H9 (cell line): ENCODE data around the gene COL4A1. TPM values are rescaled to one million over a fixed set of nuclear protein-coding genes. Genes with fewer than 3 reads are reported as not detected.

ENCODE experiments used
- DNase-seq: peaks from one replicate; pipeline ENCODE4 v3.0.0-alpha.2; 2017
- H2AFZ ChIP-seq: one replicate; pipeline ENCODE4 v1.6.1; 2013; ENCODE audit warnings: mild to moderate bottlenecking, low read length, control low read depth, moderate library complexity
- H2AK5ac ChIP-seq: 2 replicates; pipeline ENCODE4 v1.6.1; 2013; ENCODE audit warnings: low read length, control low read depth, mixed read lengths; ENCODE audit not compliant: insufficient read length
- H2BK120ac ChIP-seq: one replicate; pipeline ENCODE4 v1.6.1; 2013; ENCODE audit warnings: low read depth, mild to moderate bottlenecking, low read length, control low read depth, inconsistent platforms; ENCODE audit not compliant: poor library complexity, severe bottlenecking
- H2BK12ac ChIP-seq: 2 replicates; pipeline ENCODE4 v1.6.1; 2013; ENCODE audit warnings: low read length, control low read depth, mixed read lengths, low read depth; ENCODE audit not compliant: insufficient read length
- H2BK15ac ChIP-seq: 2 replicates; pipeline ENCODE4 v1.6.1; 2013; ENCODE audit warnings: low read depth, low read length, control low read depth
- H2BK20ac ChIP-seq: one replicate; pipeline ENCODE4 v1.6.1; 2013; ENCODE audit warnings: low read depth, mild to moderate bottlenecking, low read length, control low read depth, inconsistent platforms; ENCODE audit not compliant: poor library complexity, severe bottlenecking
- H2BK5ac ChIP-seq: 2 replicates; pipeline ENCODE4 v1.6.1; 2013; ENCODE audit warnings: low read length, control low read depth, mixed read lengths; ENCODE audit not compliant: insufficient read length
- H3K14ac ChIP-seq: 2 replicates; pipeline ENCODE4 v1.6.1; 2013; ENCODE audit warnings: low read length, control low read depth; ENCODE audit not compliant: insufficient read depth
- H3K18ac ChIP-seq: 2 replicates; pipeline ENCODE4 v1.6.1; 2013; ENCODE audit warnings: low read depth, mild to moderate bottlenecking, mixed read lengths, low read length, control low read depth; ENCODE audit not compliant: insufficient read length
- H3K23ac ChIP-seq: 2 replicates; pipeline ENCODE4 v1.6.1; 2013; ENCODE audit warnings: low read length, control low read depth, mixed read lengths, low read depth; ENCODE audit not compliant: insufficient read length
- H3K23me2 ChIP-seq: 2 replicates; pipeline ENCODE4 v1.6.1; 2013; ENCODE audit warnings: low read depth, mild to moderate bottlenecking, mixed read lengths, low read length, control low read depth; ENCODE audit not compliant: insufficient read length, poor library complexity, severe bottlenecking
- H3K27ac ChIP-seq: 2 replicates; pipeline ENCODE4 v1.5.1; 2013; ENCODE audit warnings: low read length, control low read depth, mixed read lengths, low read depth; ENCODE audit not compliant: insufficient read length
- H3K27me3 ChIP-seq: 2 replicates; pipeline ENCODE4 v1.6.1; 2013; ENCODE audit warnings: low read length, control low read depth, inconsistent platforms; ENCODE audit not compliant: insufficient read depth
- H3K4ac ChIP-seq: 2 replicates; pipeline ENCODE4 v1.6.1; 2013; ENCODE audit warnings: low read depth, mild to moderate bottlenecking, control low read depth, inconsistent platforms, low read length, moderate library complexity
- H3K4me1 ChIP-seq: 2 replicates; pipeline ENCODE4 v1.6.1; 2013; ENCODE audit warnings: low read length, control low read depth, inconsistent platforms; ENCODE audit not compliant: insufficient read depth
- H3K4me2 ChIP-seq: 2 replicates; pipeline ENCODE4 v1.6.1; 2013; ENCODE audit warnings: low read length, control low read depth, mixed read lengths; ENCODE audit not compliant: insufficient read length, insufficient read depth
- H3K56ac ChIP-seq: 2 replicates; pipeline ENCODE4 v1.6.1; 2013; ENCODE audit warnings: low read depth, mild to moderate bottlenecking, mixed read lengths, low read length, control low read depth; ENCODE audit not compliant: insufficient read length
- H3K79me1 ChIP-seq: 2 replicates; pipeline ENCODE4 v1.6.1; 2013; ENCODE audit warnings: low read depth, mild to moderate bottlenecking, moderate library complexity, low read length, control low read depth, inconsistent platforms; ENCODE audit not compliant: insufficient read depth, poor library complexity, severe bottlenecking
- H3K79me2 ChIP-seq: 2 replicates; pipeline ENCODE4 v1.6.1; 2013; ENCODE audit warnings: low read length, control low read depth, inconsistent platforms; ENCODE audit not compliant: insufficient read depth
- H3K9ac ChIP-seq: 2 replicates; pipeline ENCODE4 v1.6.1; 2013; ENCODE audit warnings: low read length, control low read depth, mixed read lengths; ENCODE audit not compliant: insufficient read length; ENCODE audit errors: extremely low read depth
- H3K9me3 ChIP-seq: one replicate; pipeline ENCODE4 v1.6.1; 2013; ENCODE audit warnings: low read depth, low read length, inconsistent platforms; ENCODE audit not compliant: control insufficient read depth
- H3T11ph ChIP-seq: one replicate; pipeline ENCODE4 v1.6.1; 2013; ENCODE audit warnings: mild to moderate bottlenecking, low read length, control low read depth, inconsistent platforms
- H4K20me1 ChIP-seq: one replicate; pipeline ENCODE4 v1.6.1; 2013; ENCODE audit not compliant: control insufficient read depth, insufficient read length, insufficient read depth
- H4K5ac ChIP-seq: 2 replicates; pipeline ENCODE4 v1.6.1; 2013; ENCODE audit warnings: low read depth, mild to moderate bottlenecking, mixed read lengths, low read length, control low read depth; ENCODE audit not compliant: insufficient read length
- H4K8ac ChIP-seq: replicated peaks from 2 replicates; pipeline ENCODE4 v1.6.1; 2013; ENCODE audit warnings: low read length, control low read depth, mixed read lengths, low read depth; ENCODE audit not compliant: insufficient read length
- H4K91ac ChIP-seq: 2 replicates; pipeline ENCODE4 v1.6.1; 2013; ENCODE audit warnings: low read depth, mild to moderate bottlenecking, moderate library complexity, mixed read lengths, low read length, control low read depth; ENCODE audit not compliant: insufficient read length
- H3K27ac Mint-ChIP-seq, 3 experiments: 2 replicates in 2 of 3; 3 replicates in 1 of 3; pipeline ENCODE4 v1.8.0; 2020 to 2021; ENCODE audit warnings: mixed read lengths in 3 of 3, mild to moderate bottlenecking in 1 of 3, moderate library complexity in 1 of 3
- H3K27me3 Mint-ChIP-seq: 2 replicates; pipeline ENCODE4 v1.8.0; 2021; ENCODE audit warnings: low read depth, mild to moderate bottlenecking, moderate library complexity, mixed read lengths
- H3K36me3 Mint-ChIP-seq, 3 experiments: 2 replicates in 2 of 3; 3 replicates in 1 of 3; pipeline ENCODE4 v1.8.0; 2020 to 2021; ENCODE audit warnings: low read depth in 3 of 3, mixed read lengths in 3 of 3; ENCODE audit not compliant: insufficient read depth in 1 of 3
- H3K4me1 Mint-ChIP-seq, 2 experiments: 2 replicates each; pipeline ENCODE4 v1.8.0; 2020; ENCODE audit warnings: mixed read lengths in 2 of 2
- H3K4me3 Mint-ChIP-seq, 2 experiments: 2 replicates in 1 of 2; 3 replicates in 1 of 2; pipeline ENCODE4 v1.8.0; 2020 to 2021; ENCODE audit warnings: mild to moderate bottlenecking in 2 of 2, mixed read lengths in 2 of 2, moderate library complexity in 1 of 2
- H3K9me3 Mint-ChIP-seq, 2 experiments: 2 replicates in 1 of 2; 3 replicates in 1 of 2; pipeline ENCODE4 v1.8.0; 2020; ENCODE audit warnings: mild to moderate bottlenecking in 2 of 2, mixed read lengths in 2 of 2, moderate library complexity in 1 of 2
- WGBS: extraction: QIAGEN DNeasy Blood & Tissue Kit; methylation state at CpG from one replicate; pipeline ENCODE4 v1.1.7; 2013; ENCODE audit warnings: missing lambda C conversion rate, low lambda C conversion rate, mixed read lengths; ENCODE audit not compliant: insufficient read length; ENCODE audit errors: extremely low coverage; 5-methylcytosine and 5-hydroxymethylcytosine counted together
- total RNA-seq: library from RNA; stranded (reverse); gene quantifications from 2 replicates; pipeline ENCODE4 v1.2.1, GENCODE V29; 2021
- TF ChIP-seq, protein P1 (sequence below): fragments of 200-600 bp; sonication (generic); conservative IDR thresholded peaks from 3 replicates; pipeline ENCODE4 v1.8.0; 2021; ENCODE audit warnings: antibody characterized with exemption, mild to moderate bottlenecking

COL4A1 gene
- total RNA-seq, 1 experiment from 2014 or later, result 73.1 TPM

DNA sequence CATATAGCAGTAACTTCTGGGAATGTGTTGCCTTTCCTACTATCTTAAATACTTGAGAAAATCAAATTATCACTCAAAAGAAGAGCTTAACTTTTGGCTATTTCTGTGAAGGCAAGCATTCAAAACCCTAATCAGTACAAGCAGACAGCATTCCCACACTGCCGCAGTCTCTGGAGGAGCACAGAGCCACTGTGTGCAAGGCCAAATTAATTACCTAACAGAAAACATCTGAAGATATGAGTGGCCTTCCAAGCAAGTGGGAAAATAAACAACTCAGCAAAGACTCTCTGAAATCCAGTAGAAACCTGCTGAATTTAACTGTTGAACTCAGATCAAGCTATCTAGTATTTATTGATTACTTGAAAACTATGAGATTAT, 68.2 kb downstream of the COL4A1 start:
- Histone ChIP-seq H2AFZ (no peak overlapping the region), H3K79me1 (no peaks in the 10 kb centered on the region), H2AK5ac (no peak overlapping the region), H2BK5ac (no peak overlapping the region), H3K4me2 (no peak overlapping the region), H3K18ac (no peak overlapping the region), H3K9ac (no peak overlapping the region), H3K23ac (no peak overlapping the region), H3K4me1 (no peaks in the 10 kb centered on the region), H3K9me3 (no peaks in the 10 kb centered on the region), H3K4ac (no peak overlapping the region), H4K8ac (no peak overlapping the region), H2BK20ac (no peak overlapping the region), H4K20me1 (no peaks in the 10 kb centered on the region), H2BK12ac (no peak overlapping the region), H4K91ac (no peak overlapping the region), H2BK120ac (no peak overlapping the region), H3K14ac (no peak overlapping the region), H3K79me2 (no peaks in the 10 kb centered on the region), H3K56ac (no peak overlapping the region), H2BK15ac (no peak overlapping the region), H3K23me2 (no peaks in the 10 kb centered on the region), H4K5ac (no peak overlapping the region), H3K27ac (no peak overlapping the region), H3T11ph (no peak overlapping the region), H3K27me3 (no peaks in the 10 kb centered on the region)
- Mint-ChIP-seq H3K36me3 (no peaks in the 10 kb centered on the region), H3K4me3 (no peak overlapping the region), H3K27me3 (no peaks in the 10 kb centered on the region), H3K9me3 (no peaks in the 10 kb centered on the region), H3K4me1 (peaks cover 6% of the 10 kb centered on the region in 2 experiments), H3K27ac (no peak overlapping the region)
- no peak for DNase-seq
- TF ChIP-seq, protein P1, sequence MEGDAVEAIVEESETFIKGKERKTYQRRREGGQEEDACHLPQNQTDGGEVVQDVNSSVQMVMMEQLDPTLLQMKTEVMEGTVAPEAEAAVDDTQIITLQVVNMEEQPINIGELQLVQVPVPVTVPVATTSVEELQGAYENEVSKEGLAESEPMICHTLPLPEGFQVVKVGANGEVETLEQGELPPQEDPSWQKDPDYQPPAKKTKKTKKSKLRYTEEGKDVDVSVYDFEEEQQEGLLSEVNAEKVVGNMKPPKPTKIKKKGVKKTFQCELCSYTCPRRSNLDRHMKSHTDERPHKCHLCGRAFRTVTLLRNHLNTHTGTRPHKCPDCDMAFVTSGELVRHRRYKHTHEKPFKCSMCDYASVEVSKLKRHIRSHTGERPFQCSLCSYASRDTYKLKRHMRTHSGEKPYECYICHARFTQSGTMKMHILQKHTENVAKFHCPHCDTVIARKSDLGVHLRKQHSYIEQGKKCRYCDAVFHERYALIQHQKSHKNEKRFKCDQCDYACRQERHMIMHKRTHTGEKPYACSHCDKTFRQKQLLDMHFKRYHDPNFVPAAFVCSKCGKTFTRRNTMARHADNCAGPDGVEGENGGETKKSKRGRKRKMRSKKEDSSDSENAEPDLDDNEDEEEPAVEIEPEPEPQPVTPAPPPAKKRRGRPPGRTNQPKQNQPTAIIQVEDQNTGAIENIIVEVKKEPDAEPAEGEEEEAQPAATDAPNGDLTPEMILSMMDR, result no peak
- WGBS, result no CpG with 5 or more reads among the region's 1 CpG
